HCT116 (cell line): ENCODE results near the gene GDI1. TPM values are rescaled to one million over a fixed set of nuclear protein-coding genes. Genes with fewer than 3 reads are reported as not detected.

Experiments used
- ATAC-seq: fragments of 200-7000 bp; cut with Tn5 transposase; 2 replicates; pipeline ENCODE4 v1.9.1; 2020; ENCODE audit warnings: mild to moderate bottlenecking, moderate library complexity
- BruUV-seq: library from RNA; stranded (reverse); fragments of 400-500 nt; replicated peaks from 2 replicates; lab custom pipeline; 2021; lab: Mats Ljungman, UMichigan
- CTCF ChIA-PET: fragments of 300-600 bp; sonication (Branson Sonifier 250); formaldehyde crosslinking; loops from one replicate; lab custom pipeline; 2021; ENCODE audit warnings: antibody characterized with exemption; lab: Charles Lee
- POLR2A ChIA-PET: fragments of 300-600, 350-600 bp; sonication (Branson Sonifier 250); formaldehyde crosslinking; loops from one replicate; lab custom pipeline; 2021; ENCODE audit warnings: antibody characterized with exemption; lab: Charles Lee
- RAD21 ChIA-PET, 2 experiments: fragments of 300-600 bp; sonication (Branson Sonifier 250); formaldehyde crosslinking; loops; one replicate each; lab custom pipeline; 2023; ENCODE audit warnings: low total read pairs in 2 of 2; ENCODE audit not compliant: uncharacterized antibody in 2 of 2, unreplicated experiment in 2 of 2, low non-redundant PET in 1 of 2; lab: Charles Lee
- DNase-seq: peaks from one replicate; pipeline ENCODE4 v3.0.0-alpha.2; 2010; ENCODE audit warnings: low read depth, low spot score
- H2AFZ ChIP-seq: fragments of 200-600 bp; shearing (Covaris generic), sonication (generic); 2 replicates; pipeline ENCODE4 v1.6.1; 2017; ENCODE audit warnings: low read depth, mixed run types, mixed read lengths, antibody characterized with exemption, low read length; ENCODE audit not compliant: poor library complexity, severe bottlenecking
- H3K27ac ChIP-seq: 2 replicates; pipeline ENCODE4 v1.5.1; 2012; ENCODE audit warnings: low read depth, low read length
- H3K27me3 ChIP-seq: fragments of 200-600 bp; sonication (generic); 2 replicates; pipeline ENCODE4 v1.6.1; 2016; ENCODE audit warnings: mixed run types, low read length, mixed read lengths; ENCODE audit not compliant: insufficient read depth
- H3K36me3 ChIP-seq, 2 experiments: fragments of 200-500 bp in 1 of 2; fragments of 200-600 bp in 1 of 2; sonication (Bioruptor generic) in 1 of 2; sonication (generic) in 1 of 2; 2 replicates each; pipeline versions ENCODE4 v1.5.1 to v1.6.1; 2014 to 2016; ENCODE audit warnings: low read length in 2 of 2, inconsistent platforms in 1 of 2, mixed read lengths in 1 of 2, mixed run types in 1 of 2; ENCODE audit not compliant: insufficient read depth in 2 of 2, control insufficient read depth in 1 of 2
- H3K4me1 ChIP-seq, 2 experiments: fragments of 200-600 bp in 1 of 2; sonication (generic) in 1 of 2; 2 replicates each; pipeline versions ENCODE4 v1.5.1 to v1.6.1; 2012 to 2017; ENCODE audit warnings: low read length in 2 of 2, inconsistent platforms in 1 of 2, mild to moderate bottlenecking in 1 of 2, mixed read lengths in 1 of 2, mixed run types in 1 of 2, moderate library complexity in 1 of 2; ENCODE audit not compliant: insufficient read depth in 2 of 2, control insufficient read depth in 1 of 2
- H3K4me2 ChIP-seq: fragments of 200-600 bp; sonication (generic); 2 replicates; pipeline ENCODE4 v1.6.1; 2017; ENCODE audit warnings: mixed run types, low read length, mixed read lengths
- H3K4me3 ChIP-seq, 2 experiments: fragments of 200-600 bp in 1 of 2; sonication (generic) in 1 of 2; replicated peaks in 1 of 2; 2 replicates each; pipeline ENCODE4 v1.5.1; 2011 to 2016; ENCODE audit warnings: low read length in 2 of 2, control low read depth in 1 of 2, low read depth in 1 of 2, mild to moderate bottlenecking in 1 of 2, mixed read lengths in 1 of 2, mixed run types in 1 of 2
- H3K79me2 ChIP-seq: fragments of 200-600 bp; sonication (generic); 2 replicates; pipeline ENCODE4 v1.6.1; 2017; ENCODE audit warnings: mild to moderate bottlenecking, mixed run types, low read length, moderate library complexity, mixed read lengths; ENCODE audit not compliant: insufficient read depth
- H3K9ac ChIP-seq: fragments of 200-600 bp; sonication (generic); 2 replicates; pipeline ENCODE4 v1.6.1; 2016; ENCODE audit warnings: low read length, mixed read lengths
- H3K9me2 ChIP-seq: fragments of 200-600 bp; sonication (generic), shearing (Covaris generic); 2 replicates; pipeline ENCODE4 v1.6.1; 2017; ENCODE audit warnings: mixed run types, mild to moderate bottlenecking, moderate library complexity; ENCODE audit not compliant: insufficient read depth
- H3K9me3 ChIP-seq, 2 experiments: fragments of 200-500 bp in 1 of 2; fragments of 200-600 bp in 1 of 2; sonication (Bioruptor generic) in 1 of 2; sonication (generic) in 1 of 2; 2 replicates each; pipeline ENCODE4 v1.6.1; 2014 to 2017; ENCODE audit warnings: low read length in 2 of 2, mixed read lengths in 2 of 2, inconsistent platforms in 1 of 2, low read depth in 1 of 2, mild to moderate bottlenecking in 1 of 2, mixed run types in 1 of 2, moderate library complexity in 1 of 2; ENCODE audit not compliant: control insufficient read depth in 1 of 2, insufficient read depth in 1 of 2
- H4K20me1 ChIP-seq: fragments of 200-600 bp; sonication (generic), shearing (Covaris generic); 2 replicates; pipeline ENCODE4 v1.6.1; 2017; ENCODE audit warnings: mixed run types, mild to moderate bottlenecking, moderate library complexity; ENCODE audit not compliant: insufficient read depth
- CBX3 ChIP-seq: IDR thresholded peaks from 2 replicates; pipeline ENCODE4 v1.6.1; 2012; ENCODE audit warnings: low read depth
- EGR1 ChIP-seq: IDR thresholded peaks from 2 replicates; pipeline ENCODE4 v1.6.1; 2012; ENCODE audit warnings: low read depth
- ELF1 ChIP-seq: IDR thresholded peaks from 2 replicates; pipeline ENCODE4 v1.6.1; 2012; ENCODE audit warnings: low read depth, borderline replicate concordance
- POLR2AphosphoS5 ChIP-seq: IDR thresholded peaks from 2 replicates; pipeline ENCODE4 v1.6.1; 2011; ENCODE audit warnings: mild to moderate bottlenecking, low read depth, low read length, moderate library complexity
- TCF7L2 ChIP-seq: IDR thresholded peaks from 2 replicates; pipeline ENCODE4 v1.7.0; 2011; ENCODE audit warnings: borderline replicate concordance, inconsistent platforms; ENCODE audit not compliant: insufficient read depth, insufficient read length; ENCODE audit errors: extremely low read depth
- ZFX ChIP-seq: fragments of 450-650 bp; IDR thresholded peaks from 2 replicates; pipeline ENCODE4 v1.6.1; 2017
- ZNF274 ChIP-seq: fragments of 200-500 bp; sonication (Bioruptor generic); IDR thresholded peaks from 2 replicates; pipeline ENCODE4 v1.6.1; 2014; ENCODE audit warnings: mild to moderate bottlenecking, low read depth, low read length, inconsistent platforms
- intact Hi-C: fragments of 100-400 bp; cut with micrococcal nuclease; formaldehyde crosslinking; loops from 2 replicates; pipeline ENCODE4 v1.10.0; 2022
- total RNA-seq: library from RNA; stranded (reverse); gene quantifications from one replicate; pipeline ENCODE4 v1.2.1, GENCODE V29; 2021; ENCODE audit not compliant: unreplicated experiment

Gene GDI1
- total RNA-seq, 1 experiment from 2014 or later, result 122 TPM

DNA sequence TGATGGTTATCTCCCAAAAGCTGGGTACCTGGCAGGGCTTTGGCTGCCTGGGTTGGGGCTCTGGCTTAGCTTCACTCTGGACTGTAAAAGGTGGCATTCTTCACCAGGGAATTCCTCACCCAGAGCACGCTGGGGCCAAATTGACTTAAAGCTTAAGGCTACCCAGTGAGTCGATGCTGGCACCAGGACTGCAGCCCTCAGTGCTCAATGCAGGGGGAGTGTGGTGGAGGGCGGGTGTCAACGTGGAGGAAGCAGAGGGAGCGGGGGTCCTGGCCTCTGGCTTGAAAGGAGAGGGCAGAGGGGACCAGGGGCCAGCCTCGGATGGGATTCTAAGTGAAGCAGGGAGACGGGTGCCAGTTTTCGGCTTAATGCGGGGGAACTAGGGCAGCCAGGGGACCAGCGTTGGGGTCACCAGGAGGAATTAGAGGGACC lies 6.5 kb downstream of the GDI1 start:
- Histone ChIP-seq H3K79me2 (peaks cover 26% of the 10 kb centered on the region), H4K20me1 (no peaks in the 10 kb centered on the region), H3K27ac (peak overlapping the region; percentile 48), H3K9me2 (no peaks in the 10 kb centered on the region), H3K4me3 (0 out of 4 replicates have a peak overlapping the region, but pooled peaks of 1 of the 2 experiments have one; percentile 8), H3K9ac (peak overlapping the region; percentile 27; the same call in 1 of the 2 replicates), H3K27me3 (no peaks in the 10 kb centered on the region), H3K9me3 (no peaks in the 10 kb centered on the region), H3K4me1 (peaks cover 6 to 19% of the 10 kb centered on the region in 2 experiments; a peak in 3 of 4 replicates), H3K4me2 (peak overlapping the region; percentile 57), H3K36me3 (no peaks in the 10 kb centered on the region; a peak in 1 of 4 replicates)
- DNase-seq (no peak), ATAC-seq (peak; percentile 18)
- POLR2A ChIA-PET, result no interaction called here
- CTCF ChIA-PET, result no interaction called here
- RAD21 ChIA-PET, result no interaction called here
- intact Hi-C loops, result loop anchor here (5.0 kb wide), 1 partner anchor 34 kb away; the partner anchor contains the start of gene LAGE3
- no TSS peak for BruUV-seq
- TF ChIP-seq ELF1 (no peak), POLR2AphosphoS5 (no peak), CBX3 (no peak), ZNF274 (no peak)
- TF ChIP-seq, all 23 proteins: peak for 0
- no peak overlapping the region for H2AFZ ChIP-seq

DNA sequence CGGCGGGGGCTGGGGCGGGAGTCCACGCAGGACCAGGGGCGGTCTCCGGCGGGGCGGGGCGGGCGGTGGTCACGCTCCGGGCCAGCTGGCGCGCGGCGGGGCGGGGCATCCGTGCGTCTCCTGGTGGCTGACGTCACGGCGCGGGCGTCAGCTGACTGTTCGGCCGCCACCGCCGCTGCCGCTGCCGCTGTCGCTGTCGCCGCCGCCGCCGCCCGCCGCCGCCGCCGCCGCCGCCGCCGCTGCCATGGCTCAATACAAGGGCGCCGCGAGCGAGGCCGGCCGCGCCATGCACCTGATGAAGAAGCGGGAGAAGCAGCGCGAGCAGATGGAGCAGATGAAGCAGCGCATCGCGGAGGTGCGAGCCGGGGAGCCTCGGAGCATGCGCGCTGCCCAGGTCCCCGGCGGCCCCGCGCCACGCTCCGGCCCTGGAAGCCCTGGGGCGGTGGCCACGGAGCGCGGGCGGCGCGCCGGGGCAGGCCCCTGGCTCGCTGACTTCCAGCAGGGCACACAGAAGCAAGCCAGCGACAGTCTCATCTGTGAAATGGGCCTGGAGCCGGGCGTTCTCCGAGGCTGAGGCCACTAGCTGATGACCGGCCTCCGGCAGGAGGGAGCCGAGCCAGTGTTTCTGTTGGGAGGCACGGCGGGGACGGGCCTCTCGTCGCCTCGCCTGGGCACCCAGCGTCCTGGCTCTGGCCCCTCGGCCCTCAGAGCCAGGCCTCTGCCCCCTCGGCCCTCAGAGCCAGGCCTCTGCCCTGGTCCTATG lies 7.2 kb downstream of the GDI1 start, which contains the start of gene FAM50A:
TSS of gene FAM50A (plus strand) at position 150 of the 763 bp plus-strand sequence. CDS start at position 245, 95 bp downstream.
- Histone ChIP-seq H3K9ac (peak within 1 kb of the TSS; percentile 79), H3K4me3 (peak within 1 kb of the TSS; percentile 59 to 68), H3K36me3 (no peaks in the 10 kb centered on the region; a peak in 1 of 4 replicates), H3K9me2 (no peaks in the 10 kb centered on the region), H3K9me3 (no peaks in the 10 kb centered on the region), H3K27ac (peak within 1 kb of the TSS; percentile 70), H3K79me2 (peaks cover 19% of the 10 kb centered on the region), H4K20me1 (no peaks in the 10 kb centered on the region), H3K27me3 (no peaks in the 10 kb centered on the region), H3K4me1 (peaks cover 6 to 16% of the 10 kb centered on the region in 2 experiments; a peak in 3 of 4 replicates), H2AFZ (no peak within 1 kb of the TSS), H3K4me2 (peak within 1 kb of the TSS; percentile 81)
- intact Hi-C loops, result loop anchor here (5.0 kb wide), 1 partner anchor 33 kb away; the partner anchor contains the start of gene LAGE3
- ChIA-PET POLR2A (no interaction called here), RAD21 (no interaction called here), CTCF (no interaction called here)
- peak; percentile 88 for ATAC-seq
- no peak for TF ChIP-seq TCF7L2
- peak; percentile 28; the same call in 1 of the 2 replicates for TF ChIP-seq POLR2AphosphoS5
- no peak for TF ChIP-seq EGR1
- peak; percentile 56; the same call in 1 of the 2 replicates for TF ChIP-seq ZFX
- DNase-seq, result no peak
- BruUV-seq, result no TSS peak
